Measurements from ENCODE around the gene ANKS1B. TPM values are rescaled to one million over a fixed set of nuclear protein-coding genes. Genes with fewer than 3 reads are reported as not detected.

Gene ANKS1B
- total RNA-seq, 4 donors from 2014 or later = 0.88 to 10.7 (median 4.4) TPM

GRCh38 chr12:98819821-98820404 is 1164.8 kb downstream of the ANKS1B start:
- no peak overlapping the region for H3K4me3 ChIP-seq
- H3K9me3 ChIP-seq = no peaks in the 10 kb centered on the region
- no peak overlapping the region for H3K27ac ChIP-seq
- H3K36me3 ChIP-seq = no peaks in the 10 kb centered on the region
- H3K27me3 ChIP-seq = no peaks in the 10 kb centered on the region
- no peak for DNase-seq
- TF ChIP-seq POLR2A (IDR thresholded peaks at IDR 0.05) (no peak), CTCF (IDR thresholded peaks at IDR 0.05) (no peak)
- no peaks in the 10 kb centered on the region for H3K4me1 ChIP-seq

- H3K27me3 ChIP-seq = no peaks in the 10 kb centered on the region
- TF ChIP-seq POLR2A (IDR thresholded peaks at IDR 0.05) = no peak
- no peak for TF ChIP-seq CTCF (IDR thresholded peaks at IDR 0.05)
- no peaks in the 10 kb centered on the region for H3K36me3 ChIP-seq
- no peak for DNase-seq
- H3K4me3 ChIP-seq = no peak overlapping the region
- no peaks in the 10 kb centered on the region for H3K9me3 ChIP-seq
- no peak overlapping the region for H3K27ac ChIP-seq
- no peaks in the 10 kb centered on the region for H3K4me1 ChIP-seq
Measured at GRCh38 chr12:98819071-98819470, 1165.7 kb downstream of the ANKS1B start.

- Histone ChIP-seq H3K4me3 (no peak overlapping the region), H3K27me3 (no peaks in the 10 kb centered on the region), H3K27ac (no peak overlapping the region), H3K36me3 (no peaks in the 10 kb centered on the region), H3K9me3 (no peaks in the 10 kb centered on the region), H3K4me1 (no peaks in the 10 kb centered on the region)
- TF ChIP-seq CTCF (IDR thresholded peaks at IDR 0.05) (no peak), POLR2A (IDR thresholded peaks at IDR 0.05) (no peak)
- no peak for DNase-seq
Measured at GRCh38 chr12:98818239-98818638, 1166.5 kb downstream of the ANKS1B start.

- Histone ChIP-seq H3K36me3 (no peaks in the 10 kb centered on the region), H3K27me3 (no peaks in the 10 kb centered on the region), H3K27ac (no peak overlapping the region), H3K4me3 (no peak overlapping the region), H3K4me1 (no peaks in the 10 kb centered on the region), H3K9me3 (no peaks in the 10 kb centered on the region)
- DNase-seq = no peak
- TF ChIP-seq CTCF (IDR thresholded peaks at IDR 0.05) = no peak
- TF ChIP-seq POLR2A (IDR thresholded peaks at IDR 0.05) = no peak
Measured at GRCh38 chr12:98817742-98818141, 1167.0 kb downstream of the ANKS1B start.

GRCh38 chr12:98816720-98817119 is 1168.0 kb downstream of the ANKS1B start:
- Histone ChIP-seq H3K36me3 (no peaks in the 10 kb centered on the region), H3K27me3 (no peaks in the 10 kb centered on the region), H3K4me3 (no peak overlapping the region), H3K27ac (no peak overlapping the region), H3K4me1 (no peaks in the 10 kb centered on the region), H3K9me3 (no peaks in the 10 kb centered on the region)
- DNase-seq = no peak
- TF ChIP-seq CTCF (IDR thresholded peaks at IDR 0.05) (no peak), POLR2A (IDR thresholded peaks at IDR 0.05) (no peak)

GRCh38 chr12:98814254-98814653 is 1170.5 kb downstream of the ANKS1B start:
- no peaks in the 10 kb centered on the region for H3K27me3 ChIP-seq
- no peak for DNase-seq
- TF ChIP-seq CTCF (IDR thresholded peaks at IDR 0.05) (no peak), POLR2A (IDR thresholded peaks at IDR 0.05) (no peak)
- H3K4me3 ChIP-seq = no peak overlapping the region
- H3K36me3 ChIP-seq = no peaks in the 10 kb centered on the region
- no peaks in the 10 kb centered on the region for H3K4me1 ChIP-seq
- H3K27ac ChIP-seq = no peak overlapping the region
- no peaks in the 10 kb centered on the region for H3K9me3 ChIP-seq

All from Peyer's patch (tissue), 4 donors.